ENCODE measurements around the gene EVA1B. TPM values are rescaled to one million over a fixed set of nuclear protein-coding genes. Genes with fewer than 3 reads are reported as not detected.

Gene EVA1B
- total and polyA plus RNA-seq, 2 donors (not counting 3 experiments of a cell fraction or from before 2014, with no cell fraction given): 64.7 to 132 TPM

DNA sequence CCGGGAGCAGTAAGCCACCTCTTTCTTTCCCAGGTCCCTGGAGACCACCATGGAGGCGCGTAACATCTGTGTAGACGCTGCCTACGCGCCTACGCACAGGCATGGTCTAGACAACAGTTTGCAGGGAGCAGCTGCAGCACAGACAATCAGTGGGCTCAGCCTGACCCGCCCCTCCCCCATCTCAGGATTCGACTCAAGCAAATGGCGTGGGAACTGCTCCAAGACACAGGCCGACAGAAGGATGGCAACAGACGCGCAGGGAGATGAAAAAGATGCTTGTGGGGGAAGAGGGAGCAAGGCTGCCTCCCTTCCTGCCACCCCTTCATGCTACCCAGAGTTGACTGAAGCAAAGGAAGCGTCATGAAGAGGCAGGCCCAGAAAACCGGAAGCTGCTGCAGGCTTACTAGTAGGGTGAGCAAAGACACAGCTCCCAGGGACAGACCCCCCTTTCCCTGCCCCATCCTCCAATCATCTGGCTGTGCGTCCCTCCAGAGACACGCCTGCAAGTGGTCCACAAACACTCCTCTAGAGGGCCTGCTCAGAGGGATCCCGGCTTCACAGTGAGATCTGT is 42.7 kb upstream of the EVA1B start:
- ChIA-PET CTCF (interaction anchor here (0.8 to 5.6 kb wide), 6 partner anchors 10 to 59 kb away, joined by 3 to 152 read pairs (median 10); partner anchors contain the start of gene STK40), POLR2A (interaction anchor here (1.6 to 2.2 kb wide), 2 partner anchors 15 to 22 kb away, joined by 4 read pairs; no protein-coding TSS in a partner anchor)
- TF ChIP-seq EZH2 (IDR thresholded peaks at IDR 0.05; ENCODE audit: borderline replicate concordance, low read depth, low read length, severe bottlenecking): no peak
- TF ChIP-seq, protein P1, sequence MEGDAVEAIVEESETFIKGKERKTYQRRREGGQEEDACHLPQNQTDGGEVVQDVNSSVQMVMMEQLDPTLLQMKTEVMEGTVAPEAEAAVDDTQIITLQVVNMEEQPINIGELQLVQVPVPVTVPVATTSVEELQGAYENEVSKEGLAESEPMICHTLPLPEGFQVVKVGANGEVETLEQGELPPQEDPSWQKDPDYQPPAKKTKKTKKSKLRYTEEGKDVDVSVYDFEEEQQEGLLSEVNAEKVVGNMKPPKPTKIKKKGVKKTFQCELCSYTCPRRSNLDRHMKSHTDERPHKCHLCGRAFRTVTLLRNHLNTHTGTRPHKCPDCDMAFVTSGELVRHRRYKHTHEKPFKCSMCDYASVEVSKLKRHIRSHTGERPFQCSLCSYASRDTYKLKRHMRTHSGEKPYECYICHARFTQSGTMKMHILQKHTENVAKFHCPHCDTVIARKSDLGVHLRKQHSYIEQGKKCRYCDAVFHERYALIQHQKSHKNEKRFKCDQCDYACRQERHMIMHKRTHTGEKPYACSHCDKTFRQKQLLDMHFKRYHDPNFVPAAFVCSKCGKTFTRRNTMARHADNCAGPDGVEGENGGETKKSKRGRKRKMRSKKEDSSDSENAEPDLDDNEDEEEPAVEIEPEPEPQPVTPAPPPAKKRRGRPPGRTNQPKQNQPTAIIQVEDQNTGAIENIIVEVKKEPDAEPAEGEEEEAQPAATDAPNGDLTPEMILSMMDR (IDR thresholded peaks at IDR 0.05; ENCODE audit: extremely low read depth in 1 of 2, insufficient read depth in 1 of 2, low read depth in 1 of 2, low read length in 2 of 2): peak in 1 of 2 donors; percentile 1
- Histone ChIP-seq H4K20me1 (replicated peaks; ENCODE audit: control insufficient read depth, extremely low read depth, insufficient read depth, low read length) (no peaks in the 10 kb centered on the region), H3K79me2 (ENCODE audit: control insufficient read depth, insufficient read depth, low read length) (peaks cover 46% of the 10 kb centered on the region), H3K4me1 (ENCODE audit: control insufficient read depth, extremely low read depth, insufficient read depth, low read length) (peaks cover 26% of the 10 kb centered on the region), H3K4me2 (ENCODE audit: insufficient read depth, low read length) (no peak overlapping the region), H2AFZ (ENCODE audit: low read depth, low read length) (no peak overlapping the region), H3K36me3 (ENCODE audit: control insufficient read depth in 2 of 2, extremely low read depth in 1 of 2, insufficient read depth in 2 of 2, low read length in 2 of 2) (peaks cover 0 to 4% of the 10 kb centered on the region in 2 experiments), H3K9me1 (replicated peaks; ENCODE audit: control insufficient read depth, extremely low read depth, insufficient read depth, low read length) (no peaks in the 10 kb centered on the region), H3K9me3 (replicated peaks; ENCODE audit: control insufficient read depth, insufficient read depth, low read length) (no peaks in the 10 kb centered on the region), H3K27ac (ENCODE audit: insufficient read depth, low read depth, low read length) (no peak overlapping the region), H3K27me3 (ENCODE audit: control insufficient read depth in 2 of 2, insufficient read depth in 2 of 2, low read length in 2 of 2) (no peaks in the 10 kb centered on the region), H3K9ac (replicated peaks; ENCODE audit: extremely low read depth, insufficient read depth, low read length) (no peak overlapping the region), H3K4me3 (replicated peaks in 1 of 3; ENCODE audit: insufficient read depth in 1 of 3, low read depth in 1 of 3, low read length in 3 of 3) (no peak overlapping the region)
- BruUV-seq (replicated peaks): no TSS peak
- DNase-seq (ENCODE audit: low read depth, low spot score) (no peak), FAIRE-seq (peak; percentile 40)
- dilution Hi-C loops (cut with MboI; ENCODE audit: extremely low pct_ligation_motif_present, low sequenced_read_pairs) (no loop called here), intact Hi-C loops (cut with micrococcal nuclease) (no loop called here)

DNA sequence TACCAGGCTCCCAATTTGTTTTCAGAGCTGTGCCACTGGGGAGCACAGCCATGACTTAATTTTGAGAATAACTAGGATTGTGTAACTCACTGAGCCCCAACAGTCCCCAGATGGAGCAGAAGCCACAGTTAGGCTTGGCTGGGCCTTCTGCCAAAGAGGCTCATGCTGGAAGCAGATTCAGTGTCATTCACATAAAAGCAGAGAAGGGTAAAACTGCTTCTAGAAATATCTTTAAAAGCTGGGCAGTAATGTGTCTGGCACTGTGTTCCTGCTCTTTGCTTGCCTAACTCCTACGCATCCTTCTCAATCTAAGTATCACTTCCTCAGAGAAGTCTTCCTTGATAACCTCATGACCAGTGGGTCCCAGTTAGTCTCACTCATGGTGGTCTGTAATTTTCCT is 41.9 kb upstream of the EVA1B start:
- H3K36me3 ChIP-seq (ENCODE audit: control insufficient read depth in 2 of 2, extremely low read depth in 1 of 2, insufficient read depth in 2 of 2, low read length in 2 of 2): peaks cover 0 to 6% of the 10 kb centered on the region in 2 experiments
- CTCF ChIA-PET: interaction anchor here (0.7 to 5.6 kb wide), 4 partner anchors 9 to 1494 kb away, joined by 3 to 152 read pairs (median 52); no protein-coding TSS in a partner anchor

More for the DNA sequence above, 41.9 kb upstream of the EVA1B start:
- dilution Hi-C loops (cut with MboI; ENCODE audit: extremely low pct_ligation_motif_present, low sequenced_read_pairs) (no loop called here), intact Hi-C loops (cut with micrococcal nuclease) (no loop called here)
- DNase-seq (ENCODE audit: low read depth, low spot score): no peak
- H3K27ac ChIP-seq (ENCODE audit: insufficient read depth, low read depth, low read length): no peak overlapping the region
- FAIRE-seq: no peak
- H3K79me2 ChIP-seq (ENCODE audit: control insufficient read depth, insufficient read depth, low read length): peaks cover 45% of the 10 kb centered on the region
- no peak overlapping the region for H3K9ac ChIP-seq (replicated peaks; ENCODE audit: extremely low read depth, insufficient read depth, low read length)
- POLR2A ChIA-PET: no interaction called here
- BruUV-seq (replicated peaks): no TSS peak
- H3K9me1 ChIP-seq (replicated peaks; ENCODE audit: control insufficient read depth, extremely low read depth, insufficient read depth, low read length): no peaks in the 10 kb centered on the region
- no peak overlapping the region for H3K4me3 ChIP-seq (replicated peaks in 1 of 3; ENCODE audit: insufficient read depth in 1 of 3, low read depth in 1 of 3, low read length in 3 of 3)
- H3K27me3 ChIP-seq (ENCODE audit: control insufficient read depth in 2 of 2, insufficient read depth in 2 of 2, low read length in 2 of 2): no peaks in the 10 kb centered on the region
- H3K4me1 ChIP-seq (ENCODE audit: control insufficient read depth, extremely low read depth, insufficient read depth, low read length): peaks cover 26% of the 10 kb centered on the region
- TF ChIP-seq POLR2AphosphoS5 (IDR thresholded peaks at IDR 0.05; ENCODE audit: insufficient read depth, low read depth, low read length) (no peak), POLR2A (IDR thresholded peaks at IDR 0.05; ENCODE audit: low read depth, low read length) (no peak), MYC (IDR thresholded peaks at IDR 0.05; ENCODE audit: low read depth, low read length) (no peak), FOS (IDR thresholded peaks at IDR 0.05; ENCODE audit: borderline replicate concordance, insufficient read depth, low read length) (no peak), GATA2 (IDR thresholded peaks at IDR 0.05; ENCODE audit: insufficient read depth, insufficient read length, low read depth, low read length) (no peak)
- TF ChIP-seq, protein P2, sequence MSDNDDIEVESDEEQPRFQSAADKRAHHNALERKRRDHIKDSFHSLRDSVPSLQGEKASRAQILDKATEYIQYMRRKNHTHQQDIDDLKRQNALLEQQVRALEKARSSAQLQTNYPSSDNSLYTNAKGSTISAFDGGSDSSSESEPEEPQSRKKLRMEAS (IDR thresholded peaks at IDR 0.05; ENCODE audit: insufficient read depth, insufficient read length): no peak
- no peak overlapping the region for H2AFZ ChIP-seq (ENCODE audit: low read depth, low read length)
- no peaks in the 10 kb centered on the region for H3K9me3 ChIP-seq (replicated peaks; ENCODE audit: control insufficient read depth, insufficient read depth, low read length)
- no peaks in the 10 kb centered on the region for H4K20me1 ChIP-seq (replicated peaks; ENCODE audit: control insufficient read depth, extremely low read depth, insufficient read depth, low read length)
- H3K4me2 ChIP-seq (ENCODE audit: insufficient read depth, low read length): no peak overlapping the region

All from endothelial cell of umbilical vein (primary cell).